ENCODE measurements around the gene SPATA20. TPM values are rescaled to one million over a fixed set of nuclear protein-coding genes. Genes with fewer than 3 reads are reported as not detected.
A peak's percentile ranks its signal among the peaks of the same experiment; 100 is the strongest.

SPATA20 gene
- total and polyA plus RNA-seq, 2 of the 4 experiments (the other 2 are of a cell fraction) = 17.0 to 35.0 TPM

- H2BK20ac ChIP-seq (ENCODE audit: low read depth, low read length) = no peak within 1 kb of the TSS
- peaks cover 65% of the 10 kb centered on the region for H3K27me3 ChIP-seq (ENCODE audit: control insufficient read depth, insufficient read depth, low read length)
- H4K20me1 ChIP-seq (ENCODE audit: insufficient read depth, low read length) = peaks cover 3% of the 10 kb centered on the region; the same call in 1 of the 2 replicates
- H3K4me2 ChIP-seq (ENCODE audit: low read depth, low read length) = peak within 1 kb of the TSS; percentile 68
- H3K4me3 ChIP-seq (ENCODE audit: insufficient read depth, low read depth, low read length) = peak within 1 kb of the TSS; percentile 19
- no peaks in the 10 kb centered on the region for H3K79me1 ChIP-seq (ENCODE audit: low read depth in 1 of 2, low read length in 2 of 2)
- CTCF ChIA-PET = interaction anchor here (0.5 to 2.0 kb wide), 5 partner anchors 10 to 135 kb away, joined by 3 to 6 read pairs (median 6); no protein-coding TSS in a partner anchor
- H3K9me1 ChIP-seq (ENCODE audit: insufficient read depth, low read length) = 0 out of 2 replicates have a peak, but pooled peaks cover 5% of the 10 kb centered on the region
- no peak within 1 kb of the TSS for H2BK5ac ChIP-seq (ENCODE audit: low read depth, low read length, poor library complexity, severe bottlenecking)
- no peak within 1 kb of the TSS for H3K56ac ChIP-seq (ENCODE audit: extremely low read depth, insufficient read depth, low read length)
- H3K4me1 ChIP-seq (ENCODE audit: control insufficient read depth, insufficient read depth, low read length) = peaks cover 9% of the 10 kb centered on the region; the same call in 1 of the 2 replicates
- no peak within 1 kb of the TSS for H4K8ac ChIP-seq (ENCODE audit: low read depth in 2 of 2, low read length in 2 of 2)
- no peak within 1 kb of the TSS for H2BK15ac ChIP-seq (ENCODE audit: low read depth, low read length)
- in situ Hi-C loops (cut with MboI; ENCODE audit: low sequenced_read_pairs) (no loop called here), dilution Hi-C loops (cut with HindIII; ENCODE audit: low sequenced_read_pairs, unreplicated experiment) (no loop called here), intact Hi-C loops (cut with micrococcal nuclease) (no loop called here)
- H3K4ac ChIP-seq (ENCODE audit: low read depth, low read length) = no peak within 1 kb of the TSS
- H3K36me3 ChIP-seq (ENCODE audit: control insufficient read depth, insufficient read depth, low read length) = peaks cover 5% of the 10 kb centered on the region; the same call in 1 of the 2 replicates
- no peaks in the 10 kb centered on the region for H3K9me3 ChIP-seq (ENCODE audit: control insufficient read depth, insufficient read depth, low read length)
- no TSS peak for BruUV-seq (replicated peaks)
- H4K91ac ChIP-seq (ENCODE audit: insufficient read depth, low read depth, low read length) = no peak within 1 kb of the TSS
- no peak within 1 kb of the TSS for H3K14ac ChIP-seq (replicated peaks; ENCODE audit: low read depth, low read length)
- peak; percentile 93 for ATAC-seq (ENCODE audit: low read depth)
- peak; percentile 72; the same call in 1 of the 2 replicates for TF ChIP-seq MAZ (IDR thresholded peaks at IDR 0.05; ENCODE audit: borderline replicate concordance, low read depth, low read length)
- no peak for TF ChIP-seq RFX5 (IDR thresholded peaks at IDR 0.05; ENCODE audit: low read depth, low read length)
- H3K27ac ChIP-seq (ENCODE audit: insufficient read depth, low read length) = no peak within 1 kb of the TSS
- H2AFZ ChIP-seq (replicated peaks; ENCODE audit: low read length, poor library complexity) = peak within 1 kb of the TSS; percentile 81
- no peak within 1 kb of the TSS for H2AK5ac ChIP-seq (ENCODE audit: low read depth, low read length)
- peak within 1 kb of the TSS; percentile 7 for H2AK9ac ChIP-seq (replicated peaks; ENCODE audit: low read depth, low read length, poor library complexity)
- H3K18ac ChIP-seq (ENCODE audit: low read depth, low read length) = no peak within 1 kb of the TSS
- H2BK120ac ChIP-seq (ENCODE audit: low read depth, low read length) = no peak within 1 kb of the TSS
- POLR2A ChIA-PET (ENCODE audit: unreplicated experiment) = interaction anchor here (0.6 kb wide), 2 partner anchors 67 to 74 kb away, joined by 3 read pairs; no protein-coding TSS in a partner anchor
- 0% methylated on average over 2 of the region's 56 CpGs; no CpG with 5 or more reads in 1 of the 2 experiments for WGBS, 2 experiments (ENCODE audit: extremely low coverage in 2 of 2, insufficient read length in 1 of 2)
- no peak within 1 kb of the TSS for H3K9ac ChIP-seq (ENCODE audit: low read depth, low read length)
- H3K23ac ChIP-seq (ENCODE audit: low read depth, low read length) = no peak within 1 kb of the TSS
- DNase-seq = peak; percentile 70
- H4K5ac ChIP-seq (ENCODE audit: low read depth, low read length) = no peak within 1 kb of the TSS
Observed at GRCh38 chr17:50560185-50560824, 13.3 kb downstream of the SPATA20 start, which contains the start of gene CACNA1G. CACNA1G (plus strand) TSS chr17:50560715; CDS start chr17:50561460, 745 bp downstream.
